ENCODE data around the gene CD300LB.

DNA sequence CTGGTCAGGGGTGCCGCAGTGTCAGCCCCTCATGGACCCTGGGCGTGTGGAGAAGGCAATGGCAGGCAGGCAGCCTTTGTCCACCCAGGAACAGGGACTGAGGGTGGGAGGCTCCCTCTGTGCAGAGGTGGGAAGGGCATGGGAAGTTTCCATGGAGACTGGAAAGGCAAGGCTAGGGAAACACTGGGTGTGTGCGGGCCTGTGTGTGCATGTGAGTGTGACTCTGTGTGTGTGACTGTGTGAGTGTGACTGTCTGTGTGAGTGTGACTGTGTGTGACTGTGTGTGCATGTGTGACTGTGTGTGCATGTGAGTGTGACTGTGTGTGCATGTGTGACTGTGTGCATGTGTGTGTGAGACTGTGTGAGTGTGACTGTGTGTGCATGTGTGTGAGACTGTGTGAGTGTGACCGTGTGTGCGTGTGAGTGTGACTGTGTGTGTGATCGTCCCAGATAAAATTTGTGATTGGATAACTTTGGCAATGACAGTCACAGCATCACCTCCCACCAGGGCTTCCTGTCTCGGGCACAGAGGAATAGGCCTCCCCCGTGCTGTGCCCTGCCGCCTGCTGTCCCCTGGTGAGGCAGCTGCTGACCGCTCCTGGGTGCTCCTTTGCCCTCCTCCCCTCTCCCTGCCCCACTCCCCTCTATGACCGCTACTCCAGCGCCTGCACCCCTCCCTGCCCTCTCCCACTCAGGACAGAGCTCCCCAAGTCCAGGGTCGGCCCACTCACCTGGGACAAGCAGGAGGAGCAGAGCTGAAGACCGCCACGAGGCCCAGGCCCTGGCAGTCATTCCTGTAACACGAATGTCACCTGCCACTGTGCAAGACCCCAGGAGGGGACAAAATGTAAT is 13.9 kb upstream of the CD300LB start:
- TF ChIP-seq, protein P1, sequence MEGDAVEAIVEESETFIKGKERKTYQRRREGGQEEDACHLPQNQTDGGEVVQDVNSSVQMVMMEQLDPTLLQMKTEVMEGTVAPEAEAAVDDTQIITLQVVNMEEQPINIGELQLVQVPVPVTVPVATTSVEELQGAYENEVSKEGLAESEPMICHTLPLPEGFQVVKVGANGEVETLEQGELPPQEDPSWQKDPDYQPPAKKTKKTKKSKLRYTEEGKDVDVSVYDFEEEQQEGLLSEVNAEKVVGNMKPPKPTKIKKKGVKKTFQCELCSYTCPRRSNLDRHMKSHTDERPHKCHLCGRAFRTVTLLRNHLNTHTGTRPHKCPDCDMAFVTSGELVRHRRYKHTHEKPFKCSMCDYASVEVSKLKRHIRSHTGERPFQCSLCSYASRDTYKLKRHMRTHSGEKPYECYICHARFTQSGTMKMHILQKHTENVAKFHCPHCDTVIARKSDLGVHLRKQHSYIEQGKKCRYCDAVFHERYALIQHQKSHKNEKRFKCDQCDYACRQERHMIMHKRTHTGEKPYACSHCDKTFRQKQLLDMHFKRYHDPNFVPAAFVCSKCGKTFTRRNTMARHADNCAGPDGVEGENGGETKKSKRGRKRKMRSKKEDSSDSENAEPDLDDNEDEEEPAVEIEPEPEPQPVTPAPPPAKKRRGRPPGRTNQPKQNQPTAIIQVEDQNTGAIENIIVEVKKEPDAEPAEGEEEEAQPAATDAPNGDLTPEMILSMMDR (IDR thresholded peaks at IDR 0.05), result no peak
- no peak for TF ChIP-seq POLR2A (IDR thresholded peaks at IDR 0.05)

Measured in esophagus squamous epithelium (tissue), 4 donors.